Measurements from ENCODE around the gene GPR149. TPM values are rescaled to one million over a fixed set of nuclear protein-coding genes. Genes with fewer than 3 reads are reported as not detected.

GPR149 gene
- total RNA-seq, 1 experiment from 2014 or later: not detected

DNA sequence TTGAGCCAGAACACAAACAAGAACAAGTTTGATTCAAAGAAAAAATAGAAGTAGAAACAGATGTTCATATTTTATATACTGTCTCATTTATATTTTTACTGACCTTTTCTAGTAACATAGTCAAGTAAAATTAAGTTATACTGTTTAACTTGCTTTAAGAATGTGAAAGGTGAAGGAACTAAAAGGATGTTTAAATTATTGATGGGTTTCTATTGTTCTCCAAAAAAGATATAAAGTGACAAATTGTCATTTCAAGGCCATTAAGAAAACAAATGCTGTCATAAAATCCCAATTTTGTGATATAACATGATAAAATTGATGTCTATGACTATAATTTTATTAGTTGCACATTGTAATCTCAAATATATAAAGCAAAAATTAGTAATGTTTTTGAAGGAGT is 7.3 kb downstream of the GPR149 start:
- no peak overlapping the region for H3K4me3 ChIP-seq (ENCODE audit: low read depth, low read length)
- no peak overlapping the region for H3K4me3 Mint-ChIP-seq (ENCODE audit: unreplicated experiment)
- CTCF ChIA-PET: no interaction called here
- DNase-seq: no peak
- no peaks in the 10 kb centered on the region for H3K9me3 ChIP-seq
- no peaks in the 10 kb centered on the region for H3K9me3 Mint-ChIP-seq (ENCODE audit: unreplicated experiment)
- no peaks in the 10 kb centered on the region for H3K36me3 ChIP-seq (ENCODE audit: control insufficient read depth, insufficient read depth, low read length)
- H3K4me1 ChIP-seq: no peaks in the 10 kb centered on the region
- H3K27ac Mint-ChIP-seq (ENCODE audit: unreplicated experiment): no peak overlapping the region
- TF ChIP-seq, protein P1, sequence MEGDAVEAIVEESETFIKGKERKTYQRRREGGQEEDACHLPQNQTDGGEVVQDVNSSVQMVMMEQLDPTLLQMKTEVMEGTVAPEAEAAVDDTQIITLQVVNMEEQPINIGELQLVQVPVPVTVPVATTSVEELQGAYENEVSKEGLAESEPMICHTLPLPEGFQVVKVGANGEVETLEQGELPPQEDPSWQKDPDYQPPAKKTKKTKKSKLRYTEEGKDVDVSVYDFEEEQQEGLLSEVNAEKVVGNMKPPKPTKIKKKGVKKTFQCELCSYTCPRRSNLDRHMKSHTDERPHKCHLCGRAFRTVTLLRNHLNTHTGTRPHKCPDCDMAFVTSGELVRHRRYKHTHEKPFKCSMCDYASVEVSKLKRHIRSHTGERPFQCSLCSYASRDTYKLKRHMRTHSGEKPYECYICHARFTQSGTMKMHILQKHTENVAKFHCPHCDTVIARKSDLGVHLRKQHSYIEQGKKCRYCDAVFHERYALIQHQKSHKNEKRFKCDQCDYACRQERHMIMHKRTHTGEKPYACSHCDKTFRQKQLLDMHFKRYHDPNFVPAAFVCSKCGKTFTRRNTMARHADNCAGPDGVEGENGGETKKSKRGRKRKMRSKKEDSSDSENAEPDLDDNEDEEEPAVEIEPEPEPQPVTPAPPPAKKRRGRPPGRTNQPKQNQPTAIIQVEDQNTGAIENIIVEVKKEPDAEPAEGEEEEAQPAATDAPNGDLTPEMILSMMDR (IDR thresholded peaks at IDR 0.05; ENCODE audit: insufficient read depth in 1 of 2, low read depth in 1 of 2, low read length in 1 of 2, severe bottlenecking in 1 of 2, unreplicated experiment in 1 of 2): no peak
- peaks cover 2% of the 10 kb centered on the region for H3K27me3 Mint-ChIP-seq (ENCODE audit: insufficient read depth, unreplicated experiment)
- intact Hi-C loops (cut with micrococcal nuclease; ENCODE audit: unreplicated experiment): no loop called here
- POLR2A ChIA-PET: no interaction called here
- H3K36me3 Mint-ChIP-seq (ENCODE audit: insufficient read depth, unreplicated experiment): no peaks in the 10 kb centered on the region
- H3K4me1 Mint-ChIP-seq (ENCODE audit: low read depth, unreplicated experiment): no peaks in the 10 kb centered on the region
- no peaks in the 10 kb centered on the region for H3K27me3 ChIP-seq (replicated peaks; ENCODE audit: control insufficient read depth, insufficient read depth, low read length)
- no TSS peak for BruUV-seq (replicated peaks)

DNA sequence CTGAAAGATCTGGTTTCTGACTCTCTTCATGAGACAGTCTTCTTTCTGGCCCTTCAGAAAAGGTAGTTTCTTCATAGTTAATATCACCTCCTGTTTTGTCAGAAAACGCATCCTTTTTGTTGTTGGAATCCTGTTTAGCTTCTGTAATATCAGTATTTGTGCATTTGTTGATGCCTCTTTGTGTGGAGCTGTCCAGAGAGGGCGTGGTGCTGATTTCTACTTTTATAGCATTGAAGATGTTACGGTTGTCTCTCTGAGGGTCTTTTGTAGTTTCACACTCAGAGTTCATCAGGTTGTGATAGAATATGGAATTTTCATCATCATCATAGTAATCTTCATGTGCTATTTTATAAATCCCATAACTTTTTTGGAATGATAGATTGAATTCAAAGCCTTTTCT is 8.9 kb downstream of the GPR149 start:
- Histone ChIP-seq H3K4me1 (no peaks in the 10 kb centered on the region), H3K4me3 (ENCODE audit: low read depth, low read length) (no peak overlapping the region), H3K36me3 (ENCODE audit: control insufficient read depth, insufficient read depth, low read length) (no peaks in the 10 kb centered on the region), H3K27me3 (replicated peaks; ENCODE audit: control insufficient read depth, insufficient read depth, low read length) (no peaks in the 10 kb centered on the region), H3K9me3 (no peaks in the 10 kb centered on the region)
- TF ChIP-seq, protein P1 (IDR thresholded peaks at IDR 0.05; ENCODE audit: insufficient read depth in 1 of 2, low read depth in 1 of 2, low read length in 1 of 2, severe bottlenecking in 1 of 2, unreplicated experiment in 1 of 2): no peak
- POLR2A ChIA-PET: interaction anchor here (0.6 kb wide), 1 partner anchor 1424 kb away, joined by 3 read pairs; no protein-coding TSS in a partner anchor
- H3K36me3 Mint-ChIP-seq (ENCODE audit: insufficient read depth, unreplicated experiment): no peaks in the 10 kb centered on the region
- H3K27me3 Mint-ChIP-seq (ENCODE audit: insufficient read depth, unreplicated experiment): peaks cover 2% of the 10 kb centered on the region
- intact Hi-C loops (cut with micrococcal nuclease; ENCODE audit: unreplicated experiment): no loop called here
- CTCF ChIA-PET: no interaction called here
- BruUV-seq (replicated peaks): no TSS peak
- H3K27ac Mint-ChIP-seq (ENCODE audit: unreplicated experiment): no peak overlapping the region
- H3K4me1 Mint-ChIP-seq (ENCODE audit: low read depth, unreplicated experiment): no peaks in the 10 kb centered on the region
- no peak overlapping the region for H3K4me3 Mint-ChIP-seq (ENCODE audit: unreplicated experiment)
- DNase-seq: peak in 1 of 2 experiments; percentile 42
- no peaks in the 10 kb centered on the region for H3K9me3 Mint-ChIP-seq (ENCODE audit: unreplicated experiment)

DNA sequence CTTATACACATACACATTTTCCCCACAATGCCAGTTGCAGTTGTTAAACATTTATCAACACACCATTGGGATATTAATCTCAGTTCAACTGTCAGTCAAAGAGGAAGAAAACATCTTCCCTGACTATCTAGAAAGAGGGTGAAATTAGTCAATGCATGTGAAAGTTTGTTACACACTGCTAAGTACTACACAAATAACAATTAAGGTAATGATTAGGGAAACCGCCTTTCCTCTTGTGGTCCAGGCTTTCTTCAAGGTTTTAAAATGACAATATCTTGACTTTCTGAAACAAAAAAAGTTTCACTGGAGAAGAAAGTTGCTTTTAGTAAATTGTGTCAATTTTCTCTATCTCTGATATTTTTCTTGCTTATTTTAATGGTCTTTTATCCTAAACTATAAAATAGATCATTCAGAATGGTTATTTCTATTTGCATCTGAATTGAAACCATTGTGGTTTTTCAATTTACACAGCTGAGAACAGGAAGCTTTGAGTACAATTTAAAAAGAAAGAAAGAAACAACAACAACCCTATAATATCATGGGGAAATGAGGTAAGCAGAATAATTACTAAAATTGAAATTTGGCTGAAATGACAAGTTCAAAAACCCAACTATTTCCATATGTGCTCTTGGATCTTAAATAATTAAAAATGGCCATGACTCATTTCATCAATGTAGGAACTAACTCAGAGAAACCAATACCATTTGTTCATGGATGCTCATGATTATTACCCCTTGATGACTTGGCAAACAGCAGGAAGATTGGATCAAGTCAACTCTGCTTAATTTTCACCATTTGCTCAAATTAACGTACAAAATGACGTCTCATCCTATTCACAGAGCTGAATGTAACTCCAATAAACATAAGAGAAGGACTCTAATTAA is 31.7 kb downstream of the GPR149 start:
- TF ChIP-seq, protein P1 (IDR thresholded peaks at IDR 0.05; ENCODE audit: insufficient read depth in 1 of 2, low read depth in 1 of 2, low read length in 1 of 2, severe bottlenecking in 1 of 2, unreplicated experiment in 1 of 2): no peak
- ChIA-PET CTCF (no interaction called here), POLR2A (interaction anchor here (0.6 kb wide), 1 partner anchor 74 kb away, joined by 5 read pairs; no protein-coding TSS in a partner anchor)
- Histone ChIP-seq H3K27me3 (replicated peaks; ENCODE audit: control insufficient read depth, insufficient read depth, low read length) (no peaks in the 10 kb centered on the region), H3K4me3 (ENCODE audit: low read depth, low read length) (no peak overlapping the region), H3K36me3 (ENCODE audit: control insufficient read depth, insufficient read depth, low read length) (no peaks in the 10 kb centered on the region), H3K9me3 (no peaks in the 10 kb centered on the region), H3K4me1 (no peaks in the 10 kb centered on the region)
- H3K4me1 Mint-ChIP-seq (ENCODE audit: low read depth, unreplicated experiment): no peaks in the 10 kb centered on the region
- no peaks in the 10 kb centered on the region for H3K27me3 Mint-ChIP-seq (ENCODE audit: insufficient read depth, unreplicated experiment)
- H3K9me3 Mint-ChIP-seq (ENCODE audit: unreplicated experiment): no peaks in the 10 kb centered on the region
- no peaks in the 10 kb centered on the region for H3K36me3 Mint-ChIP-seq (ENCODE audit: insufficient read depth, unreplicated experiment)
- intact Hi-C loops (cut with micrococcal nuclease; ENCODE audit: unreplicated experiment): no loop called here
- H3K4me3 Mint-ChIP-seq (ENCODE audit: unreplicated experiment): no peak overlapping the region
- DNase-seq: no peak
- no peak overlapping the region for H3K27ac Mint-ChIP-seq (ENCODE audit: unreplicated experiment)
- BruUV-seq (replicated peaks): no TSS peak

Measured in Caco-2 (cell line).